ENCODE data around the gene PRKCA.

- TF ChIP-seq CREB5 (CRISPR knock-in tag; IDR thresholded peaks at IDR 0.05; ENCODE audit: low read depth), result no peak
- no peak for TF ChIP-seq ZNF8 (CRISPR knock-in tag; IDR thresholded peaks at IDR 0.05)
- no peak for TF ChIP-seq RARB (CRISPR knock-in tag; IDR thresholded peaks at IDR 0.05)
- no peak for TF ChIP-seq SNAI2 (CRISPR knock-in tag; IDR thresholded peaks at IDR 0.05)
- no peak for TF ChIP-seq ESRRG (CRISPR knock-in tag; IDR thresholded peaks at IDR 0.05)
- TF ChIP-seq TCF4 (CRISPR knock-in tag; IDR thresholded peaks at IDR 0.05; ENCODE audit: borderline replicate concordance), result no peak
- TF ChIP-seq ZC3H10 (CRISPR knock-in tag; IDR thresholded peaks at IDR 0.05), result no peak
- no peak for TF ChIP-seq ZNF565 (CRISPR knock-in tag; conservative IDR thresholded peaks at IDR 0.05; ENCODE audit: low read depth)
- TF ChIP-seq CSRNP3 (CRISPR knock-in tag; IDR thresholded peaks at IDR 0.05), result no peak
- no peak for TF ChIP-seq GLIS3 (CRISPR knock-in tag; IDR thresholded peaks at IDR 0.05)
- no peak for TF ChIP-seq ZFP30 (CRISPR knock-in tag; IDR thresholded peaks at IDR 0.05)
- no peak for TF ChIP-seq ZFP3 (CRISPR knock-in tag; IDR thresholded peaks at IDR 0.05)
- no peak for TF ChIP-seq PPARA (CRISPR knock-in tag; IDR thresholded peaks at IDR 0.05; ENCODE audit: borderline replicate concordance)
- no peak for TF ChIP-seq OSR1 (CRISPR knock-in tag; IDR thresholded peaks at IDR 0.05)
These were observed 487.6 kb downstream of the PRKCA start for GRCh38 chr17:66789961-66790437.
